Midbrain (tissue), 1 donor: ENCODE results near the gene RAP1GAP2.
A peak's percentile ranks its signal among the peaks of the same experiment; 100 is the strongest.
"Not testable (repeated sequence)": the region's sequence is repeated elsewhere in the genome, so short reads cannot be mapped to it uniquely, and the experiment has no call there.

Experiments
- DNase-seq: peaks from one replicate; lab custom pipeline; 2025; lab: John Stamatoyannopoulos, UW

The RAP1GAP2 gene

GRCh38 chr17:2971851-2972250 is 175.6 kb downstream of the RAP1GAP2 start:
- no peak for DNase-seq

- no peak for DNase-seq
Observed at GRCh38 chr17:2972749-2973148, 176.5 kb downstream of the RAP1GAP2 start.

- DNase-seq = no peak
Observed at GRCh38 chr17:2974347-2974746, 178.1 kb downstream of the RAP1GAP2 start.

GRCh38 chr17:2975469-2975958 is 179.3 kb downstream of the RAP1GAP2 start:
- no peak for DNase-seq

GRCh38 chr17:2977157-2977556 is 180.9 kb downstream of the RAP1GAP2 start:
- DNase-seq = no peak

GRCh38 chr17:2978116-2978515 is 181.9 kb downstream of the RAP1GAP2 start:
- no peak for DNase-seq

- DNase-seq = no peak
Observed at GRCh38 chr17:2978991-2979390, 182.8 kb downstream of the RAP1GAP2 start.

- DNase-seq = no peak
Observed at GRCh38 chr17:2980211-2980903, 184.1 kb downstream of the RAP1GAP2 start.

- DNase-seq = no peak
Observed at GRCh38 chr17:2980904-2981246, 184.6 kb downstream of the RAP1GAP2 start.

GRCh38 chr17:2981325-2981724 is 185.1 kb downstream of the RAP1GAP2 start:
- DNase-seq = no peak

- peak; percentile 80 for DNase-seq
Observed at GRCh38 chr17:2982854-2983253, 186.6 kb downstream of the RAP1GAP2 start.

- DNase-seq = no peak
Observed at GRCh38 chr17:2983255-2983654, 187.0 kb downstream of the RAP1GAP2 start.

GRCh38 chr17:2985318-2985717 is 189.1 kb downstream of the RAP1GAP2 start:
- no peak for DNase-seq

- no peak for DNase-seq
Observed at GRCh38 chr17:2986925-2987324, 190.7 kb downstream of the RAP1GAP2 start.

GRCh38 chr17:2989396-2989795 is 193.2 kb downstream of the RAP1GAP2 start:
- not testable (repeated sequence) for DNase-seq

- no peak for DNase-seq
Observed at GRCh38 chr17:2989855-2990254, 193.6 kb downstream of the RAP1GAP2 start.

GRCh38 chr17:2990396-2990795 is 194.2 kb downstream of the RAP1GAP2 start:
- DNase-seq = peak; percentile 12

GRCh38 chr17:2991396-2992180 is 195.3 kb downstream of the RAP1GAP2 start:
- DNase-seq = not testable (repeated sequence)

- no peak for DNase-seq
Observed at GRCh38 chr17:2994441-2994840, 198.2 kb downstream of the RAP1GAP2 start.

- DNase-seq = no peak
Observed at GRCh38 chr17:2995377-2995776, 199.1 kb downstream of the RAP1GAP2 start.

- peak; percentile 66 for DNase-seq
Observed at GRCh38 chr17:2995886-2996809, 199.9 kb downstream of the RAP1GAP2 start.
